Measurements from ENCODE around the gene WASF3.

DNA sequence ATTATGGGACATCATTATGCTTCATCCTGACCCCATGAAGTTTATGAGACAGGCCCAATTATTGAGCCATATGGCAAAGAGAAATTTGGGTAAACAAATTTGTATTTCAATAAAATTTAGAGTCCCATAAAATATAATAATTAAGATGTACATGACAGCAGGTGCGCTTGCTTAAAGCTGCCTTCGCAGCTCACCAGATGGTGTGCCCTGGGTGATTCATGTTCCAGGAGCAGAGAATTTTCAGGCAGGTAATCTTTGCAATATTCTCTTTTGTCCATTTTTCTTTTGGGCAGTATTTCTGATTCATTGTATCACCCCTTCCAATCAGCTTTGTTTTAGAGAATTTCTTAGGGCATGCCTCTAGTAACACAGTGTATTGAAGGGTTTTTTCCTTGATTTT is 39.5 kb upstream of the WASF3 start:
- TF ChIP-seq, protein P1, sequence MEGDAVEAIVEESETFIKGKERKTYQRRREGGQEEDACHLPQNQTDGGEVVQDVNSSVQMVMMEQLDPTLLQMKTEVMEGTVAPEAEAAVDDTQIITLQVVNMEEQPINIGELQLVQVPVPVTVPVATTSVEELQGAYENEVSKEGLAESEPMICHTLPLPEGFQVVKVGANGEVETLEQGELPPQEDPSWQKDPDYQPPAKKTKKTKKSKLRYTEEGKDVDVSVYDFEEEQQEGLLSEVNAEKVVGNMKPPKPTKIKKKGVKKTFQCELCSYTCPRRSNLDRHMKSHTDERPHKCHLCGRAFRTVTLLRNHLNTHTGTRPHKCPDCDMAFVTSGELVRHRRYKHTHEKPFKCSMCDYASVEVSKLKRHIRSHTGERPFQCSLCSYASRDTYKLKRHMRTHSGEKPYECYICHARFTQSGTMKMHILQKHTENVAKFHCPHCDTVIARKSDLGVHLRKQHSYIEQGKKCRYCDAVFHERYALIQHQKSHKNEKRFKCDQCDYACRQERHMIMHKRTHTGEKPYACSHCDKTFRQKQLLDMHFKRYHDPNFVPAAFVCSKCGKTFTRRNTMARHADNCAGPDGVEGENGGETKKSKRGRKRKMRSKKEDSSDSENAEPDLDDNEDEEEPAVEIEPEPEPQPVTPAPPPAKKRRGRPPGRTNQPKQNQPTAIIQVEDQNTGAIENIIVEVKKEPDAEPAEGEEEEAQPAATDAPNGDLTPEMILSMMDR (IDR thresholded peaks at IDR 0.05): no peak
- TF ChIP-seq POLR2A (IDR thresholded peaks at IDR 0.05): no peak
